ENCODE data around the gene CCDC34.

The CCDC34 gene

DNA sequence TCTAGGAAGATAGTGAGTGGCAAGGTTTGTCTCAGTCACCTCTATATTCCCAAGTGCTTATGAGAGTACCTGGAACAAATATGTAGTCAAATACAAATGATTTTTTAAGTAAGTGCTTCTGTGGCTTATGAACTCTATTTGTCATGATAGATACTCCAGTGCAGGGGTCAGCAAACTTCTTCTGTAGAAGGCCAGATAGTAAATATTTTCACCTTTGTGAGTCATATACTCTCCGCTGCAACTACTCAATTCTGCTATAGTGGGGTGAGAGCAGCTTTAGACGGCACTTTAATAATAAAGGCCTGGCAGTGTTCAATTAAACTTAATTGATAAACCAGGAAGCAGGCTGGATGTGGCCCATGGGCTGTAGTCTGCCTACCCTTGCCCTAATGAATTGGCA lies 12.4 kb upstream of the CCDC34 start:
- H3K9me3 ChIP-seq (ENCODE audit: control insufficient read depth, low read length): no peaks in the 10 kb centered on the region
- H3K14ac ChIP-seq (ENCODE audit: low read length in 2 of 2): no peak overlapping the region
- H3K4ac ChIP-seq (ENCODE audit: low read depth in 1 of 2, low read length in 2 of 2): no peak overlapping the region
- H2BK15ac ChIP-seq (ENCODE audit: low read depth, poor library complexity, severe bottlenecking): no peak overlapping the region
- H3K4me1 ChIP-seq (ENCODE audit: control insufficient read depth, insufficient read depth, low read depth, low read length): peaks cover 1% of the 10 kb centered on the region
- no peak for DNase-seq
- H2BK12ac ChIP-seq (ENCODE audit: low read length in 2 of 2): no peak overlapping the region
- H3K18ac ChIP-seq (ENCODE audit: low read depth in 1 of 2, low read length in 2 of 2): no peak overlapping the region
- 88% methylated on average over 2 of the region's 2 CpGs for WGBS
- no peak overlapping the region for H3K23ac ChIP-seq (ENCODE audit: low read length in 2 of 2)
- H4K8ac ChIP-seq (ENCODE audit: low read length): no peak overlapping the region
- no peak overlapping the region for H2BK5ac ChIP-seq (ENCODE audit: low read depth, low read length, poor library complexity, severe bottlenecking)
- no peak overlapping the region for H2BK120ac ChIP-seq (ENCODE audit: low read depth, low read length)
- peaks cover 11 to 73% of the 10 kb centered on the region in 2 experiments for H3K36me3 ChIP-seq (ENCODE audit: control insufficient read depth in 1 of 2, insufficient read depth in 2 of 2, low read depth in 1 of 2, low read length in 2 of 2)
- H4K91ac ChIP-seq (ENCODE audit: low read length): no peak overlapping the region
- no peak overlapping the region for H3K4me2 ChIP-seq (ENCODE audit: low read length, poor library complexity, severe bottlenecking)
- no peak overlapping the region for H2AFZ ChIP-seq (ENCODE audit: low read depth, low read length)
- peaks cover 23% of the 10 kb centered on the region for H3K79me1 ChIP-seq (replicated peaks; ENCODE audit: low read length, poor library complexity, severe bottlenecking)
- no peak overlapping the region for H3K9ac ChIP-seq (ENCODE audit: low read length)
- H3K27me3 ChIP-seq (ENCODE audit: control insufficient read depth in 1 of 2, insufficient read depth in 1 of 2, low read length in 2 of 2): no peaks in the 10 kb centered on the region
- no peak overlapping the region for H3K27ac ChIP-seq (ENCODE audit: low read length, poor library complexity, severe bottlenecking)
- H2AK5ac ChIP-seq (ENCODE audit: low read length, severe bottlenecking): no peak overlapping the region
- no peak overlapping the region for H3K4me3 ChIP-seq (ENCODE audit: insufficient read depth in 1 of 2, low read depth in 1 of 2, low read length in 2 of 2)

DNA sequence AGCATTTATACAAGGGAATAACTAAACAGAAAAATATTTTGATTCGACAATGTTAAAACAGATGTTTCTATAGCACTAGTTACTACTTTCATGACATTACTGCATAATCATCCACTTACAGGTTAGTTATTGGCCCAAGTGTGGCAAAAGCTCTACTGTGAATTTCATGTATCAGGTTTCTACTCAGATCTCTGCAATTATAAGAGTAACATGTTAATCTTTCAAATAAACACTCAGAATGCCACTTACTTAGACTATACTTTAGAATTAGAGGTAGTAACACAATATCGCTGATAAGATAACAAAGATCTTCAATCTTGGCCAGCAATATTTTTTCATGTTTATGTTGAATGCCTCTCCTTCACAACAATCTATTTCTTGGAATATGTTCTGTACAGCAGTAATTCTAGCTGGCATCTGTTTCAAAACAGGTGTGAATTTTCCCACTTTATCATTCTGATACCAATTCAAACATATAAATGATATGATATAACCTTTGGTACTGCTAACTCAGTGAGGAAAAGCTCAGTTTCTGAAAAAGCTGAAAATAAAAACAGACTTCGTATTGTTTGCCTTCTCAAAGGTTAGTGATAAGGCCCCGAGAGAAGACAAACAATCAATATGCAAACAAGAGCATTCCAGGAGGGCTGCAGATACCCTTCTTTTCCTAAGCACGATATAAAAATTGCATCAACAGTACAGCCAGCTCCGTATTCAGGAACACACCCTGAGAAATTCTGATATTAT lies 11.0 kb upstream of the CCDC34 start:
- no peak overlapping the region for H2BK120ac ChIP-seq (ENCODE audit: low read depth, low read length)
- DNase-seq: no peak
- no peak overlapping the region for H3K27ac ChIP-seq (ENCODE audit: low read length, poor library complexity, severe bottlenecking)
- H2BK5ac ChIP-seq (ENCODE audit: low read depth, low read length, poor library complexity, severe bottlenecking): no peak overlapping the region
- no peak overlapping the region for H2BK12ac ChIP-seq (ENCODE audit: low read length in 2 of 2)
- no peak overlapping the region for H3K14ac ChIP-seq (ENCODE audit: low read length in 2 of 2)
- peaks cover 15% of the 10 kb centered on the region for H3K79me1 ChIP-seq (replicated peaks; ENCODE audit: low read length, poor library complexity, severe bottlenecking)
- H3K9me3 ChIP-seq (ENCODE audit: control insufficient read depth, low read length): no peaks in the 10 kb centered on the region
- no peaks in the 10 kb centered on the region for H3K27me3 ChIP-seq (ENCODE audit: control insufficient read depth in 1 of 2, insufficient read depth in 1 of 2, low read length in 2 of 2)
- WGBS: 72% methylated on average over 2 of the region's 6 CpGs
- no peak overlapping the region for H3K9ac ChIP-seq (ENCODE audit: low read length)
- H2BK15ac ChIP-seq (ENCODE audit: low read depth, poor library complexity, severe bottlenecking): no peak overlapping the region
- H2AFZ ChIP-seq (ENCODE audit: low read depth, low read length): no peak overlapping the region
- H3K18ac ChIP-seq (ENCODE audit: low read depth in 1 of 2, low read length in 2 of 2): no peak overlapping the region
- H3K23ac ChIP-seq (ENCODE audit: low read length in 2 of 2): no peak overlapping the region
- no peak overlapping the region for H4K8ac ChIP-seq (ENCODE audit: low read length)
- no peak overlapping the region for H3K4me2 ChIP-seq (ENCODE audit: low read length, poor library complexity, severe bottlenecking)
- peaks cover 2% of the 10 kb centered on the region for H3K4me1 ChIP-seq (ENCODE audit: control insufficient read depth, insufficient read depth, low read depth, low read length)
- no peak overlapping the region for H3K4ac ChIP-seq (ENCODE audit: low read depth in 1 of 2, low read length in 2 of 2)
- H3K36me3 ChIP-seq (ENCODE audit: control insufficient read depth in 1 of 2, insufficient read depth in 2 of 2, low read depth in 1 of 2, low read length in 2 of 2): peaks cover 10 to 59% of the 10 kb centered on the region in 2 experiments
- no peak overlapping the region for H3K4me3 ChIP-seq (ENCODE audit: insufficient read depth in 1 of 2, low read depth in 1 of 2, low read length in 2 of 2)
- H4K91ac ChIP-seq (ENCODE audit: low read length): no peak overlapping the region
- H2AK5ac ChIP-seq (ENCODE audit: low read length, severe bottlenecking): no peak overlapping the region

DNA sequence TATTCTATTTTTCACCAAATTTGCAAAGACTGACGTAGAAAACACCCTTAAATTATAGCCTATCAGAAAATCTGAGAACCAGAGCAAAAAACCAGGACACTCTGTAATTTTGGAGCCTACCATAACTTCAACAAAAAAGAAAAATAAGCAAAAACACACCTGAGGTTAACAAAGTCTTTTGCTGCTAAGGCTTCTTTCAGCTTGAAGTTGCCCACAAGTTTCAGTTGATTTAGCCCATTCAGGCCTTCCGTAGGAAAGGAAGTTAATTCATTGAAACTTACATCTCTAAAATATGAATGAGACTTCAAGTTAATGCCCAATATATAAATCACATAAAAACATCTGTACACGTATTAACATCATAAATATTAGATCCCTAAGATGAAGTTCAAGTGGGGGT lies 10.4 kb upstream of the CCDC34 start:
- WGBS: 81% methylated on average over 2 of the region's 3 CpGs
- H2AK5ac ChIP-seq (ENCODE audit: low read length, severe bottlenecking): no peak overlapping the region
- H3K18ac ChIP-seq (ENCODE audit: low read depth in 1 of 2, low read length in 2 of 2): no peak overlapping the region
- H3K36me3 ChIP-seq (ENCODE audit: control insufficient read depth in 1 of 2, insufficient read depth in 2 of 2, low read depth in 1 of 2, low read length in 2 of 2): peaks cover 10 to 55% of the 10 kb centered on the region in 2 experiments
- no peak overlapping the region for H4K91ac ChIP-seq (ENCODE audit: low read length)
- H3K4me3 ChIP-seq (ENCODE audit: insufficient read depth in 1 of 2, low read depth in 1 of 2, low read length in 2 of 2): no peak overlapping the region
- H3K4ac ChIP-seq (ENCODE audit: low read depth in 1 of 2, low read length in 2 of 2): no peak overlapping the region
- no peaks in the 10 kb centered on the region for H3K9me3 ChIP-seq (ENCODE audit: control insufficient read depth, low read length)
- H3K4me2 ChIP-seq (ENCODE audit: low read length, poor library complexity, severe bottlenecking): no peak overlapping the region
- H2BK15ac ChIP-seq (ENCODE audit: low read depth, poor library complexity, severe bottlenecking): no peak overlapping the region
- no peak overlapping the region for H4K8ac ChIP-seq (ENCODE audit: low read length)
- DNase-seq: no peak
- H3K79me1 ChIP-seq (replicated peaks; ENCODE audit: low read length, poor library complexity, severe bottlenecking): peaks cover 14% of the 10 kb centered on the region
- no peak overlapping the region for H3K9ac ChIP-seq (ENCODE audit: low read length)
- H2BK12ac ChIP-seq (ENCODE audit: low read length in 2 of 2): no peak overlapping the region
- no peak overlapping the region for H3K23ac ChIP-seq (ENCODE audit: low read length in 2 of 2)
- no peaks in the 10 kb centered on the region for H3K27me3 ChIP-seq (ENCODE audit: control insufficient read depth in 1 of 2, insufficient read depth in 1 of 2, low read length in 2 of 2)
- no peak overlapping the region for H2AFZ ChIP-seq (ENCODE audit: low read depth, low read length)
- no peak overlapping the region for H2BK120ac ChIP-seq (ENCODE audit: low read depth, low read length)
- no peak overlapping the region for H2BK5ac ChIP-seq (ENCODE audit: low read depth, low read length, poor library complexity, severe bottlenecking)
- H3K14ac ChIP-seq (ENCODE audit: low read length in 2 of 2): no peak overlapping the region
- peaks cover 2% of the 10 kb centered on the region for H3K4me1 ChIP-seq (ENCODE audit: control insufficient read depth, insufficient read depth, low read depth, low read length)
- no peak overlapping the region for H3K27ac ChIP-seq (ENCODE audit: low read length, poor library complexity, severe bottlenecking)

DNA sequence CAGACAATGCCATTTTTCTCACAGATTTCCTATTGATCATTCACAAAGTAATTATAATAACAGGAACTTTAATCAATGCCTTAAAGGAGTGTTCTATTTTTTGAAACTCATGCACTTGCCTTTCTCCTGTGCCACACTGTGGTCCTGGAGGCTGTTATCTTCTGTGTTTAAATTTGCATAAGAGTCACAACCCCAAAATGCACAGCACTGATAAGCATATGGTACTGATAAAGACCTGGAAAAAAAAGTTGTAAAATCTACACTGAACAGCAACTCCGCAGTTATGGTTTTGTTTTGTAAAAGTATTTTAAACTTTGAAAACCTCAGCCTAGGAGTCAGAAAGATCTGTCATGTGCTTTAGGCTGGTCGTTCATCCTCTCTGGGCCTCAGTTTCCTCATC lies 9.1 kb upstream of the CCDC34 start:
- Histone ChIP-seq H2AK5ac (ENCODE audit: low read length, severe bottlenecking) (no peak overlapping the region), H2AFZ (ENCODE audit: low read depth, low read length) (no peak overlapping the region), H4K91ac (ENCODE audit: low read length) (no peak overlapping the region)

More for the DNA sequence above, 9.1 kb upstream of the CCDC34 start:
- Histone ChIP-seq H3K27me3 (ENCODE audit: control insufficient read depth in 1 of 2, insufficient read depth in 1 of 2, low read length in 2 of 2) (no peaks in the 10 kb centered on the region), H3K4me2 (ENCODE audit: low read length, poor library complexity, severe bottlenecking) (no peak overlapping the region), H3K27ac (ENCODE audit: low read length, poor library complexity, severe bottlenecking) (no peak overlapping the region), H3K23ac (ENCODE audit: low read length in 2 of 2) (no peak overlapping the region), H3K9me3 (ENCODE audit: control insufficient read depth, low read length) (no peaks in the 10 kb centered on the region), H2BK120ac (ENCODE audit: low read depth, low read length) (no peak overlapping the region), H2BK12ac (ENCODE audit: low read length in 2 of 2) (no peak overlapping the region), H3K9ac (ENCODE audit: low read length) (no peak overlapping the region), H3K14ac (ENCODE audit: low read length in 2 of 2) (no peak overlapping the region), H3K18ac (ENCODE audit: low read depth in 1 of 2, low read length in 2 of 2) (no peak overlapping the region), H3K36me3 (ENCODE audit: control insufficient read depth in 1 of 2, insufficient read depth in 2 of 2, low read depth in 1 of 2, low read length in 2 of 2) (peaks cover 15 to 59% of the 10 kb centered on the region in 2 experiments), H3K4me1 (ENCODE audit: control insufficient read depth, insufficient read depth, low read depth, low read length) (peaks cover 2% of the 10 kb centered on the region), H2BK5ac (ENCODE audit: low read depth, low read length, poor library complexity, severe bottlenecking) (no peak overlapping the region), H4K8ac (ENCODE audit: low read length) (no peak overlapping the region), H3K79me1 (replicated peaks; ENCODE audit: low read length, poor library complexity, severe bottlenecking) (peaks cover 20% of the 10 kb centered on the region), H3K4ac (ENCODE audit: low read depth in 1 of 2, low read length in 2 of 2) (no peak overlapping the region), H2BK15ac (ENCODE audit: low read depth, poor library complexity, severe bottlenecking) (no peak overlapping the region), H3K4me3 (ENCODE audit: insufficient read depth in 1 of 2, low read depth in 1 of 2, low read length in 2 of 2) (no peak overlapping the region)
- DNase-seq: no peak
- WGBS: 88% methylated on average over 2 of the region's 2 CpGs
